Mesodermal cell (in vitro differentiated cells): Measurements from ENCODE around the gene SDK2.
A peak's percentile ranks its signal among the peaks of the same experiment; 100 is the strongest.

ENCODE experiments used
- H3K27ac ChIP-seq: 2 replicates; pipeline ENCODE4 v1.7.0; 2013; ENCODE audit warnings: mild to moderate bottlenecking, low read depth, low read length, moderate library complexity; ENCODE audit not compliant: severe bottlenecking
- H3K36me3 ChIP-seq: 2 replicates; pipeline ENCODE4 v1.7.1; 2013; ENCODE audit warnings: mild to moderate bottlenecking, low read length, moderate library complexity; ENCODE audit not compliant: control insufficient read depth, insufficient read depth
- H3K4me1 ChIP-seq: one replicate; pipeline ENCODE4 v1.7.1; 2013; ENCODE audit warnings: mild to moderate bottlenecking, low read length; ENCODE audit not compliant: insufficient read depth, control insufficient read depth, poor library complexity, severe bottlenecking
- H3K4me3 ChIP-seq: 2 replicates; pipeline ENCODE4 v1.7.0; 2013; ENCODE audit warnings: low read length, control low read depth, mild to moderate bottlenecking; ENCODE audit not compliant: insufficient read depth, poor library complexity, severe bottlenecking; ENCODE audit errors: extremely low read depth
- H3K9me3 ChIP-seq: 2 replicates; pipeline ENCODE4 v1.7.1; 2013; ENCODE audit warnings: mild to moderate bottlenecking, low read length, moderate library complexity; ENCODE audit not compliant: control insufficient read depth
- WGBS, 2 experiments: methylation state at CpG; one replicate each; pipeline ENCODE4 v1.1.5; 2013; ENCODE audit warnings: missing lambda C conversion rate in 2 of 2; ENCODE audit not compliant: insufficient coverage in 2 of 2; 5-methylcytosine and 5-hydroxymethylcytosine counted together

SDK2 gene

DNA sequence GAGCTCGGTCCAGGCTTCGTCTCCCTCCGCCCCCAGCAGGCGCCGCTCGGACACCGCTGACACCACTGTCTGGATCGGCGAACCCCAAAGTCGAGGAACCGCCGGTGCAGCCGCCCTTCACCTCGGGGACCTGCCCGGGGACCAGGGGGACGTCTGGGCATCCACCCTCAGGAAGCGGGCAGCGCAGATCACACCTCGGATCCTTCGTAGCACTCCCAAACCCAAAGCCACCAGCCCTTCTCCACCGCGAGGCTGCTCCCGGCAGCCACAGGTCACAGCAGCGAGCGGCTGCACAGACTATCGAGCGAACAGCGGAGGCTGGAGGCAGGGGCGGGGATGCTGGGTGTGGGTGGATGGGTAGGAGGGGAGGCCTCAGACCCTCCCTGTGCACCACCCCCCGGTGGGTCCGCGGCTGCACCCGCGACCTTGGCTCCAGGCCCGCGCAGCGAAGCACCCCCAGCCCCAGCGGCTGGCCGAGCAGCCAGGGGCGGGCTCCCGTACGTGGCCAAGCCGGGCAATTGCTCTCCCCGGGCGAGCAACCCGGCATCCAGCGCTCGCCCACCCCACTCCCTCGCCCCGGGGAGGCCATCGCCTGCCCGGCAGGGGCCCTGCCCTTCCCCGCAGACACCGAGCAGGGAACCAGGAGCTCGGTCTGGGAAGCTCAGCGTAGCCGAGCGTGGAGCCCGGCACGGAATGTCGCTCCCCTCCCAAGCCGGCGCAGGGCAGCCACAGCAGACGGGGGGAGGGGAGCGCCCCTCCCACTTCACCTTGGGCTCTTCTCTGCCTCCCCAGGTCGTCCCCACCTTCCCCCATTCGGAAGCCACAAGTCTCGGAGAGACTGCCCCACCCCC is 1.0 kb downstream of the SDK2 start:
- WGBS, 2 experiments = 0 to 1% methylated on average over 40 to 51 of the region's 68 CpGs

GRCh38 chr17:73642659-73643000 is 1.6 kb downstream of the SDK2 start:
- 3 to 4% methylated on average over 4 to 7 of the region's 11 CpGs for WGBS, 2 experiments
- Histone ChIP-seq H3K4me1 (peaks cover 26% of the 10 kb centered on the region), H3K36me3 (peaks cover 4% of the 10 kb centered on the region), H3K9me3 (no peaks in the 10 kb centered on the region), H3K4me3 (peak overlapping the region; percentile 71), H3K27ac (no peak overlapping the region)

More for the DNA sequence above, 1.0 kb downstream of the SDK2 start:
- H3K4me1 ChIP-seq = peaks cover 26% of the 10 kb centered on the region
- H3K9me3 ChIP-seq = no peaks in the 10 kb centered on the region
- peak overlapping the region; percentile 71 for H3K4me3 ChIP-seq
- peak overlapping the region; percentile 41 for H3K27ac ChIP-seq
- no peaks in the 10 kb centered on the region for H3K36me3 ChIP-seq

DNA sequence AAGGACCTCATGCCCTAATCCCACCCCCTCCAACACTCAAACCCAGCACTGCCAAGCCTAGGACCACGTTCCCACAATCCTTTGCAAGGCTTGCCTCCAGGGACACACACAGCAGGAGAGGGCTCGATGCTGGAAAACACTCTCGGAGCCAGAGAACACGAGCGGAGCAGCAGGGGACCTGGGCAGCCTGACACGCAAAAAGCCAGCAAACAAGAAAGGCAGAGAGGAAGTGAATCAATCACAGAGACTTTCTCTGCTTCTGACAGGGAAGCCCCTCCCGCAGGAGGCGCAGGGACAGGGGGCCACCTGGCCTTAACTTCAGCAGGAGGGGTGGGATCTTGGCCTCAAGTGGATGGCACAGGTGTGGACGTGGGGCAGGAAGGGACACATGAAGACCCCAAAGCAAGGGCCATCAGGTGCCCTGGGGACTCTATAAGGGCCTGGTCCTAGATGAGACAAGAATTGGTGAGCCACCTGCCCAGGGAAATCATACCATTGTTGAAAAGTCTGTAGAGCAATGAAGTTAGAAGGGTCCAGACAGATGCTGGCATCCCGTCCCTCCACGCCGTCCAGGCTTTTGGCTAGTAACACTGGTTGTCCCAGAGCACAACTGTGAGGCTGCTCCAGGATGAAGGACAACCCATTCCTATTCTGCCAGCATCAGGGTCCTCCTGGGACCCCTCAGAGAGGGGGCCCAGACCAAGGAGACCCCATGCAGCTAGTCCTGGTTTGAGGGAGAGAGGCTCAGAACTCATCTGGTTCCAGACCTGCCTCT is 2.2 kb downstream of the SDK2 start:
- Histone ChIP-seq H3K36me3 (peaks cover 7% of the 10 kb centered on the region), H3K9me3 (no peaks in the 10 kb centered on the region), H3K27ac (no peak overlapping the region), H3K4me3 (peak overlapping the region; percentile 71), H3K4me1 (peaks cover 26% of the 10 kb centered on the region)
- 46 to 57% methylated on average over 11 to 12 of the region's 12 CpGs for WGBS, 2 experiments

DNA sequence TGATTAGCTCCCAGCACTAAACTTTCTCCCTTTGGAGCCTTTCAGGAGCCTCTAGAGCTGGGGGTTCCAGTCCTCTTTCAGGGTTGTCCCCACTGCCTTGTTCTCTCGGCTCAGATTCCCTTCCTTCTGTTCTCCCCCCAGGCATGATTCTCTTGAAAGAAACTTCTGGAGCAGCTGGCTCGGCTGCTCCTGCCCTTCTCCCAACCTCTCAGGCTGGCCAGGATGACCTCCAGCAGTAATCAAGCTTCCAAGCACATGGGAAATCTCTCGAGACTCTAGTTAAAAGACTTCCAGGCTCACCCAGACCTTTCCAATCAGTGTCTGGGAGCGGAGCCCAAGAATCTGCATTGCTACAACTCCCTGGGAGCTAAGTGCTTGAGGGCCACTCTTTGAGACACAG is 3.6 kb downstream of the SDK2 start:
- 77 to 78% methylated on average over 4 of the region's 4 CpGs for WGBS, 2 experiments
- no peak overlapping the region for H3K4me3 ChIP-seq
- H3K9me3 ChIP-seq = no peaks in the 10 kb centered on the region
- peaks cover 7% of the 10 kb centered on the region for H3K36me3 ChIP-seq
- H3K4me1 ChIP-seq = peaks cover 22% of the 10 kb centered on the region
- no peak overlapping the region for H3K27ac ChIP-seq

DNA sequence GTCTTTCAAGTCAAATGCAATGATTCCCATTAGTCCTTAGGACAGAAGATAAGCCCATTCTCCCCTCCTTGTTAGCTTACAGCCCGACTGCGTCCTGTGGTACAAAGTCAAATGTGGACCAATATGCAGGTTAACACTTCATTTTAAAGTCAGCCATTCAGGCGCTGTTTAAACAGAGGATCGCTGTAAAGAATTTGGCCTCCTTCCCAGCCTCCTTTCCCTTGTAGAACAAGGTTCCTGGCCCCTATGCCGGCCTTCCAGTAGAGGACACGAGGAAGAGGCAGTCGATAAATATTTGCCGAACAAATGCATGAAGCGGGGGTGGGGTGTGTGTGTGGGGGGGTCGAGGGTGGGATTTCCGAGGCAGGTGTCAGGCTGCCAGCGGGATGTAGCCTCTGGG is 4.3 kb downstream of the SDK2 start:
- Histone ChIP-seq H3K9me3 (no peaks in the 10 kb centered on the region), H3K4me1 (peaks cover 18% of the 10 kb centered on the region), H3K4me3 (no peak overlapping the region), H3K27ac (no peak overlapping the region), H3K36me3 (peaks cover 7% of the 10 kb centered on the region)
- 83 to 86% methylated on average over 8 to 11 of the region's 12 CpGs for WGBS, 2 experiments

DNA sequence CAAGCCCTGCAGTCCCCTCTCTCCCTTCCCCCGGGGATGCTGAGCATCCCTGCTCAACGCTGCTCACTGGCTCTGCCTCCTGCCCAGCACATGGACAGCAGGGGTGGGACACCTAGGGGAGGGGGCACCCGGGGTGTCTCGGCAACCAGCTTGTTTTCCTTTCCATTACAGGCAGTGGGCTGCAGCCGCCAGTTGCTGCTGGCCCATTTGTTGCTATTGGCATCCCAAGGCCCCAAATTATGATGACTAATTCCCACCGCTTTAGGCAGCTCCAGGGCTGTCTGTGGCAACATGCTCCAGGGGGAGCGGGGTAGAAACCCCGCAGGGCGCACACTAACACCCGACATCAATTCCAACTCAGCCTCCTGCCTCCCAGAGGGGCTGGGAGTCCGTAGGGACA is 4.9 kb downstream of the SDK2 start:
- WGBS, 2 experiments = 80 to 86% methylated on average over 3 to 9 of the region's 11 CpGs
- Histone ChIP-seq H3K27ac (no peak overlapping the region), H3K36me3 (peaks cover 7% of the 10 kb centered on the region), H3K4me3 (no peak overlapping the region), H3K4me1 (peaks cover 18% of the 10 kb centered on the region), H3K9me3 (no peaks in the 10 kb centered on the region)

DNA sequence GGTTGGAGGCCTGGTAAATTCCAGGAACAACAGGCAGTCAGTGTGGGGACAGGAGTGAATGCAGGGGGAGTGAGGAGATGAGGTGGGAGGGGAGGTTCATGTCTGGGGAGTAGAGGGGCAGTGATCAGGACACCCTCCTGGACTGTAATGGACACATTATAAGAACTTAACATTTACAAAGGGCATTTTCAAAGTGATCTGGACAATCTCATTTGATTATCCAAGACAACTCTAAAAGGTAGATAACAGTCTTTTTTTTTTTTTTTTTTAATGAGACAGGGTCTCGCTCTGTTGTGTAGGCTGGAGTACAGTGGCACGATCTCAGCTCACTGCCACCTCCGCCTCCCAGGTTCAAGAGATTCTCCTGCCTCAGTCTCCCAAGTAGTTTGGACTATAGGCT is 5.7 kb downstream of the SDK2 start:
- 91 to 100% methylated on average over 2 to 3 of the region's 3 CpGs for WGBS, 2 experiments
- H3K4me3 ChIP-seq = no peak overlapping the region
- H3K4me1 ChIP-seq = peaks cover 18% of the 10 kb centered on the region
- H3K9me3 ChIP-seq = no peaks in the 10 kb centered on the region
- H3K27ac ChIP-seq = no peak overlapping the region
- H3K36me3 ChIP-seq = peaks cover 7% of the 10 kb centered on the region

DNA sequence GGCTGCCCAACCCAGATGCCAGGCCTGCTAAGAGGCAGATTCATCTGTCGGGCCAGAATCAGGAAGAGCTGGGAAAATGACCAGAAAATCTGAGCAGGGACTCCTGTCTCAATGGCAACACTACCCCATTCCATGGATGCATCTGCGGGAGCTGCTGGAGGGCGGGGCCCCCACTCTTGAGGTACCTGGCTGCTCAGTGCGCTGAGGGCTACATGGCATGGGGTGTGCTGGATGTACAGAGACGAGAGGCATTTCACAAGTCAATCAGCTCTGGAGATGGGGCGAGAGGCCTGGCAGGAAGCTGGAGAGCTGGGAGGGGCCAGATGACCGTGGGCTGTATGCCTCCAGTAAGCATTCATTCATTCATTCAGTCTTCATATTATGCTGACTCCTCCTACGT is 6.4 kb downstream of the SDK2 start:
- peaks cover 18% of the 10 kb centered on the region for H3K4me1 ChIP-seq
- H3K27ac ChIP-seq = no peak overlapping the region
- H3K9me3 ChIP-seq = no peaks in the 10 kb centered on the region
- WGBS, 2 experiments = 92 to 94% methylated on average over 6 to 7 of the region's 8 CpGs
- H3K4me3 ChIP-seq = no peak overlapping the region
- peaks cover 7% of the 10 kb centered on the region for H3K36me3 ChIP-seq

DNA sequence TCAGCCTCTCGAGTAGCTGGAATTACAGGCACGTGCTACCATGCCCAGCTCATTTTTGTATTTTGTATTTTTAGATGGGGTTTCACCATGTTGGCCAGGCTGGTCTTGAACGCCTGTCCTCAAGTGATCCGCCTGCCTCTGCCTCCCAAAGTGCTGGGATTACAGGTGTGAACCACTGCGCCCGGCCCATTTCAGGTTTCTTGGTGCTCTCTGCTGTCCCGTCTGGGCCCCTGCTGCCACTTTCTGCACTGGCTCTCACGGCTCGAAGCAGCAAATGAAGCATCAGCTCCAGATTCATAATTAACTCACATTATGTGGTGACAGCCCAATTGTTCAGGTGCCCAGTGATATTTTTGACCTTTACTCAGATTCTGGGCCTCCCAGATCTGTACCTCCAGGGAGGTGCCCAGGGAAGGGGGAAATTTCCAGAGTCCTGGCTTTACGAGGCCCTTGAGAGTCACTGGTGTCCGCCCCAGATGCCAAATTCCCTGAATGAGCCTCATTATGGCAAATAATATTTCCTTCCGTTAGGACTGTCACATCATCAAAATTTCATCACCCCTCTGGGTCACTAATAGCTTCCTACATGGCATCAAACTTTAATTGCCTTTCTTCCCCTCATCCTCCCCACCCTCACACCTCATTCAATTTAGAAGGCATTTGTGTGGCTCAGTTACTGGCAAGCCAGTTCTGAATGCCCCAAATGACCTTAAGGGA is 9.0 kb downstream of the SDK2 start:
- Histone ChIP-seq H3K4me1 (peaks cover 13% of the 10 kb centered on the region), H3K9me3 (no peaks in the 10 kb centered on the region), H3K4me3 (no peak overlapping the region), H3K36me3 (peaks cover 7% of the 10 kb centered on the region), H3K27ac (no peak overlapping the region)
- WGBS, 2 experiments = 89 to 93% methylated on average over 10 to 12 of the region's 12 CpGs

DNA sequence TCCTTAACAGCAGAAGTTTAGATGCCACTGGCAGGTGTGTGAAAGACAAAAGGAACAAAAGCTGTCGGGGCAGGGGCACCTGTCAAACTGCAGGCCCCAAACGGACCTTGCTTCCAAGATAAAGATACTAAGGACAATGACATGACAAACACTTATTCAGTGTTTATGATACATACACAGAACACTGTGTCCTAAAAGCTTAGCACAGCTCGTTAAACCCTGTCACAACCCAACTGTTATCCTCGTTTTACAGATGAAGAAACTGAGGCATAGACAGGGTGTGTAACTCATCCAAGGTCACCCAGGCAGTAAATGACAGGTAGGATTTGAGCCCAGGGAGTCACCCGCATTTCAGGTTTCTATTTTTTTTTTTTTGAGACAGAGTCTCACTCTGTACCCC is 9.6 kb downstream of the SDK2 start:
- no peaks in the 10 kb centered on the region for H3K9me3 ChIP-seq

More for the DNA sequence above, 9.6 kb downstream of the SDK2 start:
- peaks cover 7% of the 10 kb centered on the region for H3K36me3 ChIP-seq
- no peak overlapping the region for H3K27ac ChIP-seq
- peaks cover 13% of the 10 kb centered on the region for H3K4me1 ChIP-seq
- WGBS, 2 experiments = 84 to 94% methylated on average over 4 of the region's 5 CpGs
- no peak overlapping the region for H3K4me3 ChIP-seq
